Measurements from ENCODE around the gene PNMA5.
"Not testable (repeated sequence)": the region's sequence is repeated elsewhere in the genome, so short reads cannot be mapped to it uniquely, and the experiment has no call there.

- not testable (repeated sequence) for TF ChIP-seq RAD21, REST, FOXA1 (IDR thresholded peaks at IDR 0.05)
- TF ChIP-seq, protein P1, sequence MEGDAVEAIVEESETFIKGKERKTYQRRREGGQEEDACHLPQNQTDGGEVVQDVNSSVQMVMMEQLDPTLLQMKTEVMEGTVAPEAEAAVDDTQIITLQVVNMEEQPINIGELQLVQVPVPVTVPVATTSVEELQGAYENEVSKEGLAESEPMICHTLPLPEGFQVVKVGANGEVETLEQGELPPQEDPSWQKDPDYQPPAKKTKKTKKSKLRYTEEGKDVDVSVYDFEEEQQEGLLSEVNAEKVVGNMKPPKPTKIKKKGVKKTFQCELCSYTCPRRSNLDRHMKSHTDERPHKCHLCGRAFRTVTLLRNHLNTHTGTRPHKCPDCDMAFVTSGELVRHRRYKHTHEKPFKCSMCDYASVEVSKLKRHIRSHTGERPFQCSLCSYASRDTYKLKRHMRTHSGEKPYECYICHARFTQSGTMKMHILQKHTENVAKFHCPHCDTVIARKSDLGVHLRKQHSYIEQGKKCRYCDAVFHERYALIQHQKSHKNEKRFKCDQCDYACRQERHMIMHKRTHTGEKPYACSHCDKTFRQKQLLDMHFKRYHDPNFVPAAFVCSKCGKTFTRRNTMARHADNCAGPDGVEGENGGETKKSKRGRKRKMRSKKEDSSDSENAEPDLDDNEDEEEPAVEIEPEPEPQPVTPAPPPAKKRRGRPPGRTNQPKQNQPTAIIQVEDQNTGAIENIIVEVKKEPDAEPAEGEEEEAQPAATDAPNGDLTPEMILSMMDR (IDR thresholded peaks at IDR 0.05; ENCODE audit: low read depth, low read length, missing input control) = not testable (repeated sequence)
Observed at GRCh38 chrX:152985383-152985782, 8.5 kb downstream of the PNMA5 start.

Measured in liver (tissue), 3 donors.